LoVo (cell line): ENCODE results near the gene PLGRKT.
"Not testable (repeated sequence)": the region's sequence is repeated elsewhere in the genome, so short reads cannot be mapped to it uniquely, and the experiment has no call there.

Experiments
- DNase-seq: peaks from one replicate; pipeline ENCODE4 v3.0.0-alpha.2; 2016; ENCODE audit warnings: low spot score

PLGRKT gene

GRCh38 chr9:5437254-5438216 lies at the start of gene PLGRKT:
Gene PLGRKT (minus strand): TSS chr9:5437925. CDS start chr9:5431977, 5,948 bp downstream.
- peak; percentile 94 for DNase-seq

- no peak for DNase-seq
Measured at GRCh38 chr9:5486988-5487387, 49.3 kb upstream of the PLGRKT start.

GRCh38 chr9:5485378-5486085 lies 47.8 kb upstream of the PLGRKT start:
- DNase-seq, result no peak

GRCh38 chr9:5483306-5483705 lies 45.6 kb upstream of the PLGRKT start:
- no peak for DNase-seq

- DNase-seq, result no peak
Measured at GRCh38 chr9:5482194-5482593, 44.5 kb upstream of the PLGRKT start.

- no peak for DNase-seq
Measured at GRCh38 chr9:5481322-5482040, 43.8 kb upstream of the PLGRKT start.

- DNase-seq, result no peak
Measured at GRCh38 chr9:5480919-5481318, 43.2 kb upstream of the PLGRKT start.

- no peak for DNase-seq
Measured at GRCh38 chr9:5479994-5480694, 42.4 kb upstream of the PLGRKT start.

GRCh38 chr9:5478206-5478605 lies 40.5 kb upstream of the PLGRKT start:
- no peak for DNase-seq

- not testable (repeated sequence) for DNase-seq
Measured at GRCh38 chr9:5475611-5476010, 37.9 kb upstream of the PLGRKT start.

GRCh38 chr9:5470816-5471215 lies 33.1 kb upstream of the PLGRKT start:
- DNase-seq, result no peak

- DNase-seq, result no peak
Measured at GRCh38 chr9:5470122-5470521, 32.4 kb upstream of the PLGRKT start.

GRCh38 chr9:5468850-5469249 lies 31.1 kb upstream of the PLGRKT start:
- no peak for DNase-seq

- no peak for DNase-seq
Measured at GRCh38 chr9:5466766-5467165, 29.0 kb upstream of the PLGRKT start.

GRCh38 chr9:5466005-5466404 lies 28.3 kb upstream of the PLGRKT start:
- DNase-seq, result no peak

- not testable (repeated sequence) for DNase-seq
Measured at GRCh38 chr9:5464831-5465330, 27.2 kb upstream of the PLGRKT start.

GRCh38 chr9:5460157-5460556 lies 22.4 kb upstream of the PLGRKT start:
- no peak for DNase-seq

- DNase-seq, result no peak
Measured at GRCh38 chr9:5459289-5459829, 21.6 kb upstream of the PLGRKT start.

GRCh38 chr9:5455181-5455580 lies 17.5 kb upstream of the PLGRKT start:
- DNase-seq, result no peak

- DNase-seq, result no peak
Measured at GRCh38 chr9:5453673-5454072, 15.9 kb upstream of the PLGRKT start.

GRCh38 chr9:5453004-5453403 lies 15.3 kb upstream of the PLGRKT start:
- DNase-seq, result no peak

GRCh38 chr9:5452286-5452609 lies 14.5 kb upstream of the PLGRKT start:
- no peak for DNase-seq
